IMR-90 (cell line): ENCODE data around the gene HYAL4. TPM values are rescaled to one million over a fixed set of nuclear protein-coding genes. Genes with fewer than 3 reads are reported as not detected.

ENCODE experiments used
- ATAC-seq: fragments of 200-7000 bp; cut with Tn5 transposase; 2 replicates; pipeline ENCODE4 v1.9.1; 2020; ENCODE audit warnings: low read depth, mild to moderate bottlenecking, moderate library complexity
- BruUV-seq: library from RNA; stranded (reverse); fragments of 400-500 nt; replicated peaks from 2 replicates; lab custom pipeline; 2021; lab: Mats Ljungman, UMichigan
- CTCF ChIA-PET: fragments of 300-600 bp; formaldehyde crosslinking; extraction: SDS; loops from one replicate; lab custom pipeline; 2021; ENCODE audit warnings: antibody characterized with exemption; lab: Yijun Ruan, JAX
- POLR2A ChIA-PET: fragments of 300-600 bp; sonication (Branson Sonifier 250); formaldehyde crosslinking; loops from one replicate; lab custom pipeline; 2022; ENCODE audit warnings: antibody characterized with exemption; ENCODE audit not compliant: unreplicated experiment; lab: Charles Lee
- DNase-seq: peaks from one replicate; pipeline ENCODE4 v3.0.0; 2013
- H2AFZ ChIP-seq: replicated peaks from 2 replicates; pipeline ENCODE3; 2013; ENCODE audit warnings: low read length, mild to moderate bottlenecking; ENCODE audit not compliant: poor library complexity
- H2AK5ac ChIP-seq: 2 replicates; pipeline ENCODE4 v1.6.1; 2013; ENCODE audit warnings: low read depth, low read length, inconsistent platforms
- H2AK9ac ChIP-seq: replicated peaks from 2 replicates; pipeline ENCODE3; 2013; ENCODE audit warnings: mild to moderate bottlenecking, low read depth, low read length, moderate library complexity; ENCODE audit not compliant: poor library complexity
- H2BK120ac ChIP-seq: 2 replicates; pipeline ENCODE4 v1.6.1; 2013; ENCODE audit warnings: low read depth, low read length, inconsistent platforms
- H2BK15ac ChIP-seq: 3 replicates; pipeline ENCODE4 v1.6.1; 2013; ENCODE audit warnings: low read depth, low read length, inconsistent platforms
- H2BK20ac ChIP-seq: 2 replicates; pipeline ENCODE4 v1.6.1; 2013; ENCODE audit warnings: low read depth, mild to moderate bottlenecking, inconsistent platforms, low read length, moderate library complexity
- H2BK5ac ChIP-seq: 2 replicates; pipeline ENCODE4 v1.6.1; 2013; ENCODE audit warnings: mild to moderate bottlenecking, low read depth, low read length, inconsistent platforms; ENCODE audit not compliant: poor library complexity, severe bottlenecking
- H3K14ac ChIP-seq: replicated peaks from 2 replicates; pipeline ENCODE4 v1.6.1; 2013; ENCODE audit warnings: low read depth, low read length, inconsistent platforms
- H3K18ac ChIP-seq: 2 replicates; pipeline ENCODE4 v1.6.1; 2013; ENCODE audit warnings: low read depth, low read length, control low read depth
- H3K23ac ChIP-seq: 2 replicates; pipeline ENCODE4 v1.6.1; 2013; ENCODE audit warnings: low read depth, low read length, inconsistent platforms
- H3K27ac ChIP-seq: 2 replicates; pipeline ENCODE4 v1.5.1; 2013; ENCODE audit warnings: mild to moderate bottlenecking, control low read depth, low read length; ENCODE audit not compliant: insufficient read depth
- H3K27me3 ChIP-seq: 2 replicates; pipeline ENCODE4 v1.6.1; 2013; ENCODE audit warnings: low read length; ENCODE audit not compliant: control insufficient read depth, insufficient read depth
- H3K36me3 ChIP-seq: 2 replicates; pipeline ENCODE4 v1.6.1; 2013; ENCODE audit warnings: low read length, mixed read lengths; ENCODE audit not compliant: control insufficient read depth, insufficient read depth
- H3K4ac ChIP-seq: 2 replicates; pipeline ENCODE4 v1.6.1; 2013; ENCODE audit warnings: low read depth, low read length, inconsistent platforms
- H3K4me1 ChIP-seq: 2 replicates; pipeline ENCODE4 v1.6.1; 2013; ENCODE audit warnings: low read length, mixed read lengths; ENCODE audit not compliant: control insufficient read depth, insufficient read depth
- H3K4me2 ChIP-seq: 2 replicates; pipeline ENCODE4 v1.6.1; 2013; ENCODE audit warnings: low read depth, mild to moderate bottlenecking, control low read depth, low read length, moderate library complexity
- H3K4me3 ChIP-seq: 2 replicates; pipeline ENCODE4 v1.5.1; 2013; ENCODE audit warnings: low read depth, mild to moderate bottlenecking, control low read depth, low read length, moderate library complexity; ENCODE audit not compliant: insufficient read depth
- H3K56ac ChIP-seq: 2 replicates; pipeline ENCODE4 v1.6.1; 2013; ENCODE audit warnings: low read length, inconsistent platforms; ENCODE audit not compliant: insufficient read depth; ENCODE audit errors: extremely low read depth
- H3K79me1 ChIP-seq, 2 experiments: 2 replicates each; pipeline ENCODE4 v1.6.1; 2013; ENCODE audit warnings: low read length in 2 of 2, inconsistent platforms in 1 of 2, low read depth in 1 of 2
- H3K9ac ChIP-seq: 2 replicates; pipeline ENCODE4 v1.6.1; 2013; ENCODE audit warnings: low read depth, low read length, control low read depth
- H3K9me1 ChIP-seq: 2 replicates; pipeline ENCODE4 v1.6.1; 2013; ENCODE audit warnings: low read length, inconsistent platforms; ENCODE audit not compliant: insufficient read depth
- H3K9me3 ChIP-seq: 2 replicates; pipeline ENCODE4 v1.6.1; 2013; ENCODE audit warnings: low read length; ENCODE audit not compliant: control insufficient read depth, insufficient read depth
- H4K20me1 ChIP-seq: 2 replicates; pipeline ENCODE4 v1.6.1; 2013; ENCODE audit warnings: low read length, inconsistent platforms; ENCODE audit not compliant: insufficient read depth
- H4K5ac ChIP-seq: 2 replicates; pipeline ENCODE4 v1.6.1; 2013; ENCODE audit warnings: mild to moderate bottlenecking, low read depth, low read length, control low read depth
- H4K8ac ChIP-seq, 2 experiments: 2 replicates each; pipeline ENCODE4 v1.6.1; 2013; ENCODE audit warnings: low read depth in 2 of 2, low read length in 2 of 2, control low read depth in 1 of 2, inconsistent platforms in 1 of 2
- H4K91ac ChIP-seq: 2 replicates; pipeline ENCODE4 v1.6.1; 2013; ENCODE audit warnings: low read depth, low read length, inconsistent platforms; ENCODE audit not compliant: insufficient read depth
- BHLHE40 ChIP-seq: fragments of 150-350 bp; IDR thresholded peaks from 2 replicates; pipeline ENCODE4 v1.6.1; 2016; ENCODE audit warnings: mild to moderate bottlenecking, low read depth, low read length
- CEBPB ChIP-seq: IDR thresholded peaks from 2 replicates; pipeline ENCODE4 v1.6.1; 2012; ENCODE audit warnings: low read depth, low read length, improper control_type of control experiment
- CHD1 ChIP-seq: IDR thresholded peaks from 2 replicates; pipeline ENCODE4 v1.6.1; 2012; ENCODE audit warnings: low read depth, low read length, improper control_type of control experiment
- MAFK ChIP-seq: IDR thresholded peaks from 2 replicates; pipeline ENCODE4 v1.6.1; 2012; ENCODE audit warnings: low read depth, low read length, improper control_type of control experiment
- POLR2A ChIP-seq: IDR thresholded peaks from 2 replicates; pipeline ENCODE4 v1.6.1; 2012; ENCODE audit warnings: mild to moderate bottlenecking, low read depth, low read length
- RAD21 ChIP-seq: IDR thresholded peaks from 2 replicates; pipeline ENCODE4 v1.6.1; 2012; ENCODE audit warnings: low read length, improper control_type of control experiment
- SMC3 ChIP-seq: fragments of 150-350 bp; IDR thresholded peaks from 2 replicates; pipeline ENCODE4 v1.6.1; 2016; ENCODE audit warnings: low read depth, mild to moderate bottlenecking, antibody characterized with exemption, low read length, moderate library complexity
- WGBS, 2 experiments: methylation state at CpG; one replicate each; pipeline versions ENCODE4 v1.1.5 to v1.1.7; 2013; ENCODE audit warnings: missing lambda C conversion rate in 2 of 2; ENCODE audit not compliant: insufficient read length in 1 of 2; ENCODE audit errors: extremely low coverage in 2 of 2; 5-methylcytosine and 5-hydroxymethylcytosine counted together
- dilution Hi-C: fragments of 300-500 bp; cut with HindIII; formaldehyde crosslinking; loops from one replicate; pipeline ENCODE4 v1.14.3; 2018; ENCODE audit warnings: low sequenced_read_pairs; ENCODE audit not compliant: unreplicated experiment
- in situ Hi-C: fragments of 300-500 bp; cut with MboI; formaldehyde crosslinking; loops from 3 replicates; pipeline ENCODE4 v1.14.3; 2019; ENCODE audit warnings: low sequenced_read_pairs, inconsistent platforms, mixed read lengths
- intact Hi-C: fragments of 100-400 bp; cut with micrococcal nuclease; formaldehyde crosslinking; loops from 2 replicates; pipeline ENCODE4 v1.10.0; 2022
- polyA plus RNA-seq, 3 experiments: library from polyadenylated mRNA; depleted of rRNA; stranded (reverse); fragments of >200 nt; gene quantifications; 2 replicates each; pipeline ENCODE4 v1.2.3, GENCODE V29; 2012; ENCODE audit warnings: low replicate concordance in 1 of 3
- total RNA-seq: library from RNA; depleted of rRNA; stranded (reverse); fragments of >200 nt; gene quantifications from 2 replicates; pipeline ENCODE4 v1.2.3, GENCODE V29; 2012
- TF ChIP-seq, protein P1 (sequence below): fragments of 150-350 bp; IDR thresholded peaks from 2 replicates; pipeline ENCODE4 v1.6.1; 2016; ENCODE audit warnings: low read depth, mild to moderate bottlenecking, low read length, moderate library complexity, borderline replicate concordance
- TF ChIP-seq, protein P2 (sequence below): fragments of 150-350 bp; IDR thresholded peaks from 2 replicates; pipeline ENCODE4 v1.6.1; 2017; ENCODE audit warnings: mild to moderate bottlenecking, antibody characterized with exemption, low read length, low read depth

The HYAL4 gene
- total and polyA plus RNA-seq, 2 of the 4 experiments (the other 2 are of a cell fraction), result not detected

DNA sequence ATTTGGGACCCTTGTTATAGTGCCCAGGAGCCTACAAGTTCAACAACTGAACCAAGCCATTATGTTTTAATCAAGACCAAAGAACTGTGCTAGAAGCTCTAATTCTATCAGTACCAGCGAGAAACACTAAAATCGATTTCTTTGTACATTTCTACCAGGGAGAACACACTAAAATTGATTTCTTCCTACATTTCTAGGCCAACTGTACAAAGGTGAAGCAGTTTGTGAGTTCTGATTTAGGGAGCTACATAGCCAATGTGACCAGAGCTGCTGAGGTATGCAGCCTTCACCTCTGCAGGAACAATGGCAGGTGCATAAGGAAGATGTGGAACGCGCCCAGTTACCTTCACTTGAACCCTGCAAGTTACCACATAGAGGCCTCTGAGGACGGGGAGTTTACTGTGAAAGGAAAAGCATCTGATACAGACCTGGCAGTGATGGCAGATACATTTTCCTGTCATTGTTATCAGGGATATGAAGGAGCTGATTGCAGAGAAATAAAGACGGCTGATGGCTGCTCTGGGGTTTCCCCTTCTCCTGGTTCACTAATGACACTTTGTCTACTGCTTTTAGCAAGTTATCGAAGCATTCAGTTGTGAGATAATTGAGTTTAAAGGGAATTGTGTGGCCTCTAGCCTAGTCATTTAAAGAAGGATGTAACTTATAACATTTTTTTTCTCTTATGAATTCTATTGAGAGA, 31.7 kb downstream of the HYAL4 start:
- in situ Hi-C loops (no loop called here), dilution Hi-C loops (no loop called here), intact Hi-C loops (loop anchor here (10.0 kb wide), 1 partner anchor 978 kb away; no protein-coding TSS in a partner anchor)
- WGBS, 2 experiments, result no CpG with 5 or more reads among the region's 7 CpGs
- Histone ChIP-seq H4K91ac (no peak overlapping the region), H3K27ac (no peak overlapping the region), H4K5ac (no peak overlapping the region), H3K79me1 (no peaks in the 10 kb centered on the region), H3K4me1 (no peaks in the 10 kb centered on the region), H3K4me3 (no peak overlapping the region), H2AK5ac (no peak overlapping the region), H2BK20ac (no peak overlapping the region), H3K9me1 (no peaks in the 10 kb centered on the region), H2BK5ac (no peak overlapping the region), H3K4me2 (no peak overlapping the region), H2BK120ac (no peak overlapping the region), H3K27me3 (no peaks in the 10 kb centered on the region), H3K23ac (no peak overlapping the region), H3K14ac (no peak overlapping the region), H4K8ac (no peak overlapping the region), H3K56ac (no peak overlapping the region), H4K20me1 (no peaks in the 10 kb centered on the region), H3K9ac (no peak overlapping the region), H3K18ac (no peak overlapping the region), H2BK15ac (no peak overlapping the region), H2AFZ (no peak overlapping the region), H2AK9ac (no peak overlapping the region), H3K9me3 (no peaks in the 10 kb centered on the region), H3K4ac (no peak overlapping the region), H3K36me3 (no peaks in the 10 kb centered on the region)
- no peak for DNase-seq
- TF ChIP-seq, protein P1, sequence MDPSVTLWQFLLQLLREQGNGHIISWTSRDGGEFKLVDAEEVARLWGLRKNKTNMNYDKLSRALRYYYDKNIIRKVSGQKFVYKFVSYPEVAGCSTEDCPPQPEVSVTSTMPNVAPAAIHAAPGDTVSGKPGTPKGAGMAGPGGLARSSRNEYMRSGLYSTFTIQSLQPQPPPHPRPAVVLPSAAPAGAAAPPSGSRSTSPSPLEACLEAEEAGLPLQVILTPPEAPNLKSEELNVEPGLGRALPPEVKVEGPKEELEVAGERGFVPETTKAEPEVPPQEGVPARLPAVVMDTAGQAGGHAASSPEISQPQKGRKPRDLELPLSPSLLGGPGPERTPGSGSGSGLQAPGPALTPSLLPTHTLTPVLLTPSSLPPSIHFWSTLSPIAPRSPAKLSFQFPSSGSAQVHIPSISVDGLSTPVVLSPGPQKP, result no peak
- TF ChIP-seq RAD21 (no peak), CEBPB (no peak), BHLHE40 (no peak), POLR2A (no peak), MAFK (no peak), CHD1 (no peak), SMC3 (no peak)
- TF ChIP-seq, protein P2, sequence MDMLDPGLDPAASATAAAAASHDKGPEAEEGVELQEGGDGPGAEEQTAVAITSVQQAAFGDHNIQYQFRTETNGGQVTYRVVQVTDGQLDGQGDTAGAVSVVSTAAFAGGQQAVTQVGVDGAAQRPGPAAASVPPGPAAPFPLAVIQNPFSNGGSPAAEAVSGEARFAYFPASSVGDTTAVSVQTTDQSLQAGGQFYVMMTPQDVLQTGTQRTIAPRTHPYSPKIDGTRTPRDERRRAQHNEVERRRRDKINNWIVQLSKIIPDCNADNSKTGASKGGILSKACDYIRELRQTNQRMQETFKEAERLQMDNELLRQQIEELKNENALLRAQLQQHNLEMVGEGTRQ, result no peak
- ChIA-PET POLR2A (no interaction called here), CTCF (interaction anchor here (0.6 kb wide), 1 partner anchor 241 kb away, joined by 3 read pairs; no protein-coding TSS in a partner anchor)
- ATAC-seq, result no peak
- BruUV-seq, result no TSS peak
